K562 (cell line): ENCODE data around the gene ADGRD1. TPM values are rescaled to one million over a fixed set of nuclear protein-coding genes. Genes with fewer than 3 reads are reported as not detected.
"Not testable (repeated sequence)": the region's sequence is repeated elsewhere in the genome, so short reads cannot be mapped to it uniquely, and the experiment has no call there.

Experiments used
- ATAC-seq: fragments of 200-7000 bp; cut with Tn5 transposase; 3 replicates; pipeline ENCODE4 v1.9.1; 2020; ENCODE audit warnings: moderate library complexity
- BruUV-seq: library from RNA; stranded (reverse); fragments of 400-500 nt; replicated peaks from 2 replicates; lab custom pipeline; 2021; lab: Mats Ljungman, UMichigan
- CTCF ChIA-PET: fragments of 300-600 bp; formaldehyde crosslinking; extraction: SDS; loops from one replicate; lab custom pipeline; 2021; ENCODE audit warnings: low intra/inter-chr PET ratio; lab: Yijun Ruan, JAX
- POLR2A ChIA-PET: fragments of 300-600, 350-650 bp; sonication (Branson Sonifier 250); formaldehyde crosslinking; extraction: SDS; loops from one replicate; lab custom pipeline; 2021; ENCODE audit warnings: antibody characterized with exemption, inconsistent platforms; lab: Yijun Ruan, JAX
- DNase-seq, 4 experiments: peaks; one replicate each; pipeline versions ENCODE4 v3.0.0 to v3.0.0-alpha.2; 2011 to 2018; ENCODE audit warnings: low spot score in 3 of 4, mixed read lengths in 3 of 4; ENCODE audit errors: extremely low read depth in 1 of 4
- FAIRE-seq: peaks from 2 replicates; lab custom pipeline; 2011; peaks lifted over from hg19 to GRCh38; lab: Jason Lieb, UNC
- H2AFZ ChIP-seq: 2 replicates; pipeline ENCODE4 v1.6.0; 2011; ENCODE audit warnings: low read depth, low read length, control low read depth, inconsistent platforms
- H3K27ac ChIP-seq: fragments of 200-600 bp; 3 replicates; pipeline ENCODE4 v1.8.0; 2011; ENCODE audit warnings: low read depth, mild to moderate bottlenecking, control low read depth, inconsistent platforms, low read length, moderate library complexity, mixed read lengths; ENCODE audit errors: extremely low read depth
- H3K27me3 ChIP-seq, 2 experiments: fragments of 300-600 bp in 1 of 2; 2 replicates in 1 of 2; 3 replicates in 1 of 2; pipeline versions ENCODE4 v1.6.0 to v1.8.0; 2011; ENCODE audit warnings: inconsistent platforms in 2 of 2, low read length in 2 of 2, mild to moderate bottlenecking in 1 of 2, mixed read lengths in 1 of 2, moderate library complexity in 1 of 2; ENCODE audit not compliant: control insufficient read depth in 2 of 2, insufficient read depth in 2 of 2
- H3K36me3 ChIP-seq: fragments of 300-600 bp; 3 replicates; pipeline ENCODE4 v1.8.0; 2011; ENCODE audit warnings: mild to moderate bottlenecking, low read length, inconsistent platforms; ENCODE audit not compliant: control insufficient read depth, insufficient read depth
- H3K4me1 ChIP-seq, 2 experiments: fragments of 200-600 bp in 1 of 2; replicated peaks in 1 of 2; 2 replicates in 1 of 2; 3 replicates in 1 of 2; pipeline versions ENCODE4 v1.5.1 to v1.8.0; 2011; ENCODE audit warnings: inconsistent platforms in 2 of 2, low read length in 2 of 2, mild to moderate bottlenecking in 1 of 2, mixed read lengths in 1 of 2, moderate library complexity in 1 of 2; ENCODE audit not compliant: control insufficient read depth in 2 of 2, insufficient read depth in 2 of 2
- H3K4me2 ChIP-seq: 2 replicates; pipeline ENCODE4 v1.6.1; 2011; ENCODE audit warnings: low read length, control low read depth, inconsistent platforms, mixed read lengths; ENCODE audit not compliant: insufficient read depth
- H3K4me3 ChIP-seq: fragments of 200-600 bp; sonication (generic), shearing (Covaris generic); 2 replicates; pipeline ENCODE4 v1.5.1; 2016; ENCODE audit warnings: control low read depth, inconsistent platforms
- H3K79me2 ChIP-seq: fragments of 200-600 bp; 3 replicates; pipeline ENCODE4 v1.8.0; 2011; ENCODE audit warnings: low read length, inconsistent platforms; ENCODE audit not compliant: control insufficient read depth, insufficient read depth
- H3K9ac ChIP-seq, 2 experiments: 2 replicates each; pipeline versions ENCODE4 v1.6.0 to v1.6.1; 2011; ENCODE audit warnings: low read depth in 2 of 2, low read length in 2 of 2, control low read depth in 1 of 2, inconsistent platforms in 1 of 2, mild to moderate bottlenecking in 1 of 2, mixed read lengths in 1 of 2; ENCODE audit not compliant: insufficient read depth in 1 of 2
- H3K9me1 ChIP-seq: one replicate; pipeline ENCODE4 v1.6.0; 2011; ENCODE audit warnings: inconsistent platforms, mild to moderate bottlenecking, low read length, moderate library complexity; ENCODE audit not compliant: control insufficient read depth, insufficient read depth
- H3K9me3 ChIP-seq: replicated peaks from 2 replicates; pipeline ENCODE4 v1.5.1; 2011; ENCODE audit warnings: low read depth, low read length, inconsistent platforms; ENCODE audit not compliant: control insufficient read depth, insufficient read depth
- H4K20me1 ChIP-seq: replicated peaks from 2 replicates; pipeline ENCODE4 v1.6.1; 2011; ENCODE audit warnings: low read length, inconsistent platforms, mixed read lengths; ENCODE audit not compliant: control insufficient read depth, insufficient read depth
- FOXJ3 ChIP-seq: sonication (generic); formaldehyde crosslinking; IDR thresholded peaks from 2 replicates; pipeline ENCODE4 v1.4.0; 2020; ENCODE audit warnings: mild to moderate bottlenecking, missing genetic modification reagents
- GATAD2B ChIP-seq: fragments of 450-650 bp; IDR thresholded peaks from 2 replicates; pipeline ENCODE4 v1.6.1; 2017; ENCODE audit warnings: mild to moderate bottlenecking, borderline replicate concordance
- NUFIP1 ChIP-seq: fragments of 450-650 bp; IDR thresholded peaks from 2 replicates; pipeline ENCODE4 v1.6.1; 2018; ENCODE audit not compliant: partially characterized antibody
- POLR3A ChIP-seq: IDR thresholded peaks from 2 replicates; pipeline ENCODE4 v1.6.1; 2011; ENCODE audit warnings: borderline replicate concordance, mild to moderate bottlenecking, moderate library complexity; ENCODE audit not compliant: insufficient read length, insufficient read depth; ENCODE audit errors: extremely low read depth
- TAF7 ChIP-seq: fragments of 450-650 bp; IDR thresholded peaks from 2 replicates; pipeline ENCODE4 v1.6.1; 2016; ENCODE audit warnings: missing genetic modification characterization, missing compliant biosample characterization
- ZBTB8A ChIP-seq: fragments of 450-650 bp; IDR thresholded peaks from 2 replicates; pipeline ENCODE4 v1.6.1; 2018; ENCODE audit warnings: mild to moderate bottlenecking, moderate library complexity; ENCODE audit not compliant: partially characterized antibody
- ZNF79 ChIP-seq: fragments of 250-450 bp; sonication (Bioruptor Pico); IDR thresholded peaks from 2 replicates; pipeline ENCODE4 v1.4.0; 2020; ENCODE audit warnings: low read depth, mild to moderate bottlenecking, moderate library complexity
- WGBS: fragments of 100-300 bp; shearing (Covaris generic); methylation state at CpG from one replicate; pipeline ENCODE4 v1.1.6; 2016; ENCODE audit warnings: low coverage, mixed read lengths; ENCODE audit not compliant: insufficient coverage; ENCODE audit errors: missing lambda C conversion rate; 5-methylcytosine and 5-hydroxymethylcytosine counted together
- in situ Hi-C: fragments of 300-500 bp; cut with MboI; formaldehyde crosslinking; loops from 4 replicates; pipeline ENCODE4 v1.15.0; 2018; ENCODE audit warnings: inconsistent platforms, mixed read lengths
- intact Hi-C: fragments of 100-400 bp; cut with micrococcal nuclease; formaldehyde crosslinking; loops from 2 replicates; pipeline ENCODE4 v1.14.2; 2022
- polyA plus RNA-seq, 8 experiments: library from polyadenylated mRNA; depleted of rRNA in 4 of 8; stranded (reverse) in 5 of 8; unstranded in 3 of 8; fragments of >200 nt; fragmentation: Nextera tagmentation in 2 of 8; fragmentation: Illumina TruSeq in 1 of 8; extraction: Ambion mirVana in 2 of 8; extraction: Trizol in 1 of 8; gene quantifications; 2 replicates each; pipeline versions ENCODE4 v1.2.1 to v1.2.3, GENCODE V29; 2011 to 2014; ENCODE audit warnings: inconsistent platforms in 1 of 8, missing spikeins in 1 of 8
- total RNA-seq, 7 experiments: library from RNA; depleted of rRNA in 6 of 7; stranded (reverse); fragments of >200 nt in 6 of 7; fragmentation: Illumina TruSeq in 2 of 7; extraction: Trizol in 2 of 7; gene quantifications; 2 replicates each; pipeline versions ENCODE4 v1.2.1 to v1.2.3, GENCODE V29; 2011 to 2021; ENCODE audit warnings: low replicate concordance in 1 of 7
- TF ChIP-seq, protein P1 (sequence below): sonication (generic); formaldehyde crosslinking; IDR thresholded peaks from 2 replicates; pipeline ENCODE4 v1.4.0; 2020; ENCODE audit warnings: mild to moderate bottlenecking, missing genetic modification reagents
- TF ChIP-seq, protein P2 (sequence below), 2 experiments: IDR thresholded peaks in 1 of 2; conservative IDR thresholded peaks in 1 of 2; 2 replicates each; pipeline ENCODE4 v1.6.1; 2016; ENCODE audit warnings: low read depth in 2 of 2, mild to moderate bottlenecking in 1 of 2, missing compliant biosample characterization in 1 of 2, missing genetic modification characterization in 1 of 2, moderate library complexity in 1 of 2

ADGRD1 gene
- total and polyA plus RNA-seq, 9 of the 15 experiments (the other 6 are each of a cell fraction or from before 2014, with no cell fraction given) = 1.7 to 11.7 (median 3.3) TPM

DNA sequence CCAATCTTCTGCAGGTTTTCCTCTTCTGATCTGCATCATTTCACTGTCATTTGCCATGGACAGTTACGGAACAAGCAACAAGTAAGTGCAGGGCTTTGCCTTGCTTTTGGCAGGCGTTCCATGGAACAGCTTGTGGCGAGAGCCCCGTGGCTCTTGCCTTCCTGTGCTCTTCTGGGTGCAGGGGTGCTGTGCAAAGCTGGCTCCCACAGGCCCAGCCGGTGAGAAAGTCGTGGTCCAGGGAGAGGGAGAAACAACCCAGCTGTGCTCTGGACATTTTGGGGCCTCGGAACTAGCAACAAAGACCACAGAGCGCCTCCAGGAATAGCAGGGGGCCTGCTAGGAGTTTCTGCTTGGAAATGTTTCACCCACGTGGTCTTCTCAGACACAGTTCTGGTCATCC, 164.7 kb downstream of the ADGRD1 start:
- in situ Hi-C loops = no loop called here
- 7% methylated on average over 9 of the region's 9 CpGs for WGBS
- FAIRE-seq (no peak), ATAC-seq (no peak), DNase-seq (no peak)
- POLR2A ChIA-PET = no interaction called here
- no peaks in the 10 kb centered on the region for H3K9me3 ChIP-seq
- BruUV-seq = no TSS peak
- no peak for TF ChIP-seq NUFIP1
- TF ChIP-seq FOXJ3 (CRISPR knock-in tag) = no peak
- TF ChIP-seq POLR3A = no peak
- no peak for TF ChIP-seq GATAD2B
- TF ChIP-seq ZBTB8A = no peak
- TF ChIP-seq TAF7 (tag) = no peak
- TF ChIP-seq, protein P1, sequence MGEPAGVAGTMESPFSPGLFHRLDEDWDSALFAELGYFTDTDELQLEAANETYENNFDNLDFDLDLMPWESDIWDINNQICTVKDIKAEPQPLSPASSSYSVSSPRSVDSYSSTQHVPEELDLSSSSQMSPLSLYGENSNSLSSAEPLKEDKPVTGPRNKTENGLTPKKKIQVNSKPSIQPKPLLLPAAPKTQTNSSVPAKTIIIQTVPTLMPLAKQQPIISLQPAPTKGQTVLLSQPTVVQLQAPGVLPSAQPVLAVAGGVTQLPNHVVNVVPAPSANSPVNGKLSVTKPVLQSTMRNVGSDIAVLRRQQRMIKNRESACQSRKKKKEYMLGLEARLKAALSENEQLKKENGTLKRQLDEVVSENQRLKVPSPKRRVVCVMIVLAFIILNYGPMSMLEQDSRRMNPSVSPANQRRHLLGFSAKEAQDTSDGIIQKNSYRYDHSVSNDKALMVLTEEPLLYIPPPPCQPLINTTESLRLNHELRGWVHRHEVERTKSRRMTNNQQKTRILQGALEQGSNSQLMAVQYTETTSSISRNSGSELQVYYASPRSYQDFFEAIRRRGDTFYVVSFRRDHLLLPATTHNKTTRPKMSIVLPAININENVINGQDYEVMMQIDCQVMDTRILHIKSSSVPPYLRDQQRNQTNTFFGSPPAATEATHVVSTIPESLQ = no peak
- TF ChIP-seq, protein P2, sequence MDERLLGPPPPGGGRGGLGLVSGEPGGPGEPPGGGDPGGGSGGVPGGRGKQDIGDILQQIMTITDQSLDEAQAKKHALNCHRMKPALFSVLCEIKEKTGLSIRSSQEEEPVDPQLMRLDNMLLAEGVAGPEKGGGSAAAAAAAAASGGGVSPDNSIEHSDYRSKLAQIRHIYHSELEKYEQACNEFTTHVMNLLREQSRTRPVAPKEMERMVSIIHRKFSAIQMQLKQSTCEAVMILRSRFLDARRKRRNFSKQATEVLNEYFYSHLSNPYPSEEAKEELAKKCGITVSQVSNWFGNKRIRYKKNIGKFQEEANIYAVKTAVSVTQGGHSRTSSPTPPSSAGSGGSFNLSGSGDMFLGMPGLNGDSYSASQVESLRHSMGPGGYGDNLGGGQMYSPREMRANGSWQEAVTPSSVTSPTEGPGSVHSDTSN (CRISPR knock-in tag; IDR thresholded peaks at IDR 0.05; ENCODE audit: low read depth) = no peak
- TF ChIP-seq, protein P2 (tag; conservative IDR thresholded peaks at IDR 0.05; ENCODE audit: low read depth) = no peak
- no peak for TF ChIP-seq ZNF79 (CRISPR knock-in tag)
- TF ChIP-seq, all 486 proteins: peak for 0
- no peaks in the 10 kb centered on the region; the same call in 1 of the 2 replicates for H4K20me1 ChIP-seq
- no peak overlapping the region for H3K9ac ChIP-seq
- peaks cover 0 to 48% of the 10 kb centered on the region in 2 experiments; a peak in 4 of 5 replicates for H3K27me3 ChIP-seq
- peaks cover 0 to 10% of the 10 kb centered on the region in 2 experiments; a peak in 2 of 5 replicates for H3K4me1 ChIP-seq
- no peak overlapping the region for H3K4me2 ChIP-seq
- CTCF ChIA-PET = no interaction called here
- intact Hi-C loops = loop anchor here (10.0 kb wide), 1 partner anchor 336 kb away; no protein-coding TSS in a partner anchor
- no peaks in the 10 kb centered on the region for H3K36me3 ChIP-seq
- no peak overlapping the region for H3K4me3 ChIP-seq
- H3K27ac ChIP-seq = no peak overlapping the region
- no peak overlapping the region for H2AFZ ChIP-seq
- no peaks in the 10 kb centered on the region for H3K79me2 ChIP-seq
- peaks cover 3% of the 10 kb centered on the region for H3K9me1 ChIP-seq

DNA sequence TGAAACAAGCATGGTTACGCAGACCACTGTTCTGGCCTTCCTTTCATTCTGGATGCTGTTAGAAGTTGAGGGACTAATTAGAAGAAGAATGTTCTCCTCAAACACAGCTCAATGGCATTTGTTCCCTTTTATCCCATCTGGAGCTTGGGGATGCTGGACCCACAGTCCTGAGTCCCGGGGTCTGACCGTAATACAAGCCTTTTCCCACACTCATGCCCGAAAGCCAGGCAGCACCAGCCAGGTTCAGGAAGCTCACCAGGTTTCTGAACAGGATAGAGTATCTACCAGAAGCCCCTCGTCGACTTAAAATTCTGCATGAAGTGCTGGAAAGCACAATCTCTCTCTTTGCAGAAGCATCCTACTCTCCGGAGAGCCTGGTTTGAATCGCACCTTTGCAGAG, 165.6 kb downstream of the ADGRD1 start:
- CTCF ChIA-PET, H3K9me3 ChIP-seq, H3K79me2 ChIP-seq, H3K4me2 ChIP-seq, H3K4me3 ChIP-seq, H4K20me1 ChIP-seq, FAIRE-seq, H3K4me1 ChIP-seq, H3K9me1 ChIP-seq, BruUV-seq, H2AFZ ChIP-seq, H3K36me3 ChIP-seq, ATAC-seq, H3K27ac ChIP-seq, DNase-seq, H3K9ac ChIP-seq, POLR2A ChIA-PET, in situ Hi-C loops: not testable (repeated sequence)
- intact Hi-C loops = loop anchor here (10.0 kb wide), 1 partner anchor 335 kb away; no protein-coding TSS in a partner anchor
- peaks cover 0 to 41% of the 10 kb centered on the region in 2 experiments; a peak in 3 of 5 replicates for H3K27me3 ChIP-seq
- WGBS = 17% methylated on average over 6 of the region's 8 CpGs
